ENCODE data around the gene KCNK17.
A peak's percentile ranks its signal among the peaks of the same experiment; 100 is the strongest.

The KCNK17 gene, protein sequence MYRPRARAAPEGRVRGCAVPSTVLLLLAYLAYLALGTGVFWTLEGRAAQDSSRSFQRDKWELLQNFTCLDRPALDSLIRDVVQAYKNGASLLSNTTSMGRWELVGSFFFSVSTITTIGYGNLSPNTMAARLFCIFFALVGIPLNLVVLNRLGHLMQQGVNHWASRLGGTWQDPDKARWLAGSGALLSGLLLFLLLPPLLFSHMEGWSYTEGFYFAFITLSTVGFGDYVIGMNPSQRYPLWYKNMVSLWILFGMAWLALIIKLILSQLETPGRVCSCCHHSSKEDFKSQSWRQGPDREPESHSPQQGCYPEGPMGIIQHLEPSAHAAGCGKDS

DNA sequence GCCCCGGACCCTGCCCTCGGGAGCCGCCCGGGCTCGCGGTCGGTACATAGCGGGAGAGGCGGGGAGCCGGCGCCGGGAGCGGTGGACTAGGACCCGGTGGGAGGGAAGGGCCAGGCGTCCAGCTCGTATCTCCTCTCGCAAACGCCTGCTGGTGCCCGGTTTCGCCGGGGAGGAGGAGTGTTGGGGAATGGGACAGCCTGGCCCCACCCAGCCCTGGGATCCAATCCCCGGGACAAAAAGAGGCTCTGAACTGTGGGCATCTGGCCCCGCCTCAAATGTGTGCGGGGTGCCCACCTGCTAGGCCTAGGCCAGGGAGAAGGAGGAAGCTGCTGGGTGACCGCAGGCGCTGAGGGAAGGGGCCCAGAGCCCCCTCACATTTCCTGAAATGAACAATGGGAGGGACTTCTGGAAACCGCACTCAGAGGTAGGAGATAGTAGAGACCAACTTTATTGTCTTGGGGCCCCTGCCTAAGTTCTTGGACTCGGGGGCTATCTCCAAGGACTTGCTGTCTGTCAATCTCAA lies at the start of gene KCNK17:
KCNK17 (minus strand) TSS at position 147 of the 523 bp plus-strand sequence; CDS start at position 48, 99 bp downstream.
- H3K9ac ChIP-seq (ENCODE audit: low read depth, low read length), result peak within 1 kb of the TSS; percentile 83
- no peaks in the 10 kb centered on the region for H3K4me1 ChIP-seq (ENCODE audit: insufficient read depth, low read length)
- H3K9me3 ChIP-seq (ENCODE audit: control insufficient read depth, insufficient read depth, low read length), result no peaks in the 10 kb centered on the region; the same call in 1 of the 2 replicates
- H3K36me3 ChIP-seq (ENCODE audit: insufficient read depth, low read length), result no peaks in the 10 kb centered on the region

DNA sequence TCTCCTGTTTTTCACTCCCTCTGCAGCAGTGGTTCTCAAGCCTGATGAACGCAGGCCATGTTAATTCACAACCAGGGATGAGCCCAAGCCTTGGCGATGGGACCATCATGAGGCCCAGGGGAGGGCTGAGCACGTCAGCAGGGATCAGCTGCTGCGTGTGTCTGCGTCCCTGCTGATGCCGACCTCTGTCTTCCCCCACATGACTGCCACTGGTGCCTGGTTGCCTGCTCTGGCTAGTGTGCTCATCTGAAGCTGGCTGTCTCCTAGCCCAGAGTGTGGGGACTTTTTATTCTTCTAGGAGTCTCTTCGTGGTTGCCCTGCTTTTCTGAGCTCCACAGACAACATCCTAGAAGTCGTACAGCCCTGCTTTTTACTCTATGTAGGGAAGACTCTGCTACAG lies 49.1 kb upstream of the KCNK17 start:
- Histone ChIP-seq H3K36me3 (ENCODE audit: insufficient read depth, low read length) (no peaks in the 10 kb centered on the region), H3K4me1 (ENCODE audit: insufficient read depth, low read length) (peaks cover 10% of the 10 kb centered on the region; the same call in 1 of the 2 replicates), H3K9ac (ENCODE audit: low read depth, low read length) (no peak overlapping the region), H3K9me3 (ENCODE audit: control insufficient read depth, insufficient read depth, low read length) (no peaks in the 10 kb centered on the region)

DNA sequence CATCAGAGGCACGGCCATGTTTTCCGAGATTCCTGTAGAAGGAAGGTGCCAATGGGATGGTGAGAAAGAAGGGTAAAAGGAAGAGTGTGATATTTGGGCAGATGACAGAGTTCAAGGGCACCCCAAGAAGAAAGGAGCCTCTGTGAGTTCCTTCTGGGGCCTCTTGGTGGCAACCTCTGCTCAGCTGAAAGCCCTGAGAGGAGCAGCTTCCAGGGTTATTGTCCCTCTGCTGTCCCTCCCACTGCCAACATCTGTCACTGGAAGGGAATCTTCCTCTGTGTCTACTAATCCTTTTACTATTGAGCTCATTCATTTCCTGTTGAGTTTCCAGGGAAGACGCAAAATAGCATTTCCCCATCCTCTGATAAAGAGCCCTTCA lies 48.3 kb upstream of the KCNK17 start:
- no peaks in the 10 kb centered on the region for H3K9me3 ChIP-seq (ENCODE audit: control insufficient read depth, insufficient read depth, low read length)
- H3K4me1 ChIP-seq (ENCODE audit: insufficient read depth, low read length), result peaks cover 10% of the 10 kb centered on the region; the same call in 1 of the 2 replicates
- H3K36me3 ChIP-seq (ENCODE audit: insufficient read depth, low read length), result no peaks in the 10 kb centered on the region
- no peak overlapping the region for H3K9ac ChIP-seq (ENCODE audit: low read depth, low read length)

DNA sequence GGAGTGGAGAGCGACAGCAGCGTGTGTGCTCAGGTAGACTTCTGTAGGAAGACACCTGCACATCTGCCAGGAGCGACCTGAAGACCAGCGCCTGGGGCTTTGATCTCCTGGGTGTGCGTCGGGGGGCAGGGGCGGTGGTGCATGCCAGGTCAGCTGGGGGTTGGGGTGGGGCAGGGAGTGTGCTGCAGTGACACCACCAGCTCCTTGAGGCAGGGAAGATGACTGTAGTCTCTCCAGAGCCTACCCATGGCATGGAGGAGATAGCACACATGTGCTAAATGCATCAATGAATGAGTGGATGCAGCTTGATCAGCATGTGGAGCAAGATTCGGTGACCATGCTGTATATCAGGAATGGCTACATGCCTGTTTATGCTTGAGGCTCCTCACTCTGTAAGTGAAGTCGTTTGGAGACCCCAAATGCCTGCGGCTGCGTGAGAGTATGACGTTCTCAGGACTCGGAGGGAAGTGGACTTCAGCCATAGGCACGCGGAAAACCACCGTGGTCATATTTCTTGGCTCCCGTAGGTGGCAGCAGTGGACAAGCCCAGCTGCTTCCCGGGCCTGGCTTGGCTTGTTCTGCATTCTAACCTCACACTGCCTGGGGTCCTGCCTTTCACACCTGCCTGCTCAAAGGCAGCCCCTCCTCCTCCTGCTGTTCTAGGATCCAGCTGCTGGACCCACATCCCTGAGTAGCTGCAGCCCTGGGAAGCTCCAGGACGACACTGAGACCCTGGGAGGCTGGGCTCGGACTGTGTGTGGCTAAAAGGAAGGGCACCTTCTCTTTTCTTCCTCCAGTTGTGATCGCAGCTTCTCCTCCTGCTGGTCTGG lies 47.7 kb upstream of the KCNK17 start:
- Histone ChIP-seq H3K36me3 (ENCODE audit: insufficient read depth, low read length) (no peaks in the 10 kb centered on the region), H3K4me1 (ENCODE audit: insufficient read depth, low read length) (peaks cover 10% of the 10 kb centered on the region; the same call in 1 of the 2 replicates), H3K9ac (ENCODE audit: low read depth, low read length) (no peak overlapping the region)

DNA sequence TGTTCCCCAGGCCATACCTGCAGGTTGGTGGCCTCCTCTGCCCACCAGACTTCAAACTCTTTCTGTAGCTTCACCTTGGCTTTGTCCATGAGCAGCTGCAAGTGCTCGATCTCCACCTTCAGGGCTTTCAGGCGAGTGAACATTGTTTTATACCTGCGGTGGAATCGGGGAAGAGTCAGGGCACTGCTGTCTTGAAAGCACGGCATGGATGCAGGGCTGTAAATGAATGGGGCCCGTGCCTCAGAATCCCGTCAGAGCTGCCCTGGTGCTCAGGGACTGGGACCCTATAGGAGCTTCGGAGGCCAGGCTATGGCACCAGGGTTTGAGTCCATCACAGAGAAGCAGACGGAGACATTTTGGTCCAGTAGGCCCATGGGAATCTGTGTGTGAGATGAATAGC lies 46.2 kb upstream of the KCNK17 start:
- H3K4me1 ChIP-seq (ENCODE audit: insufficient read depth, low read length), result peaks cover 5% of the 10 kb centered on the region; the same call in 1 of the 2 replicates
- H3K36me3 ChIP-seq (ENCODE audit: insufficient read depth, low read length), result no peaks in the 10 kb centered on the region
- H3K9me3 ChIP-seq (ENCODE audit: control insufficient read depth, insufficient read depth, low read length), result no peaks in the 10 kb centered on the region
- H3K9ac ChIP-seq (ENCODE audit: low read depth, low read length), result no peak overlapping the region

More for the DNA sequence above, 47.7 kb upstream of the KCNK17 start:
- no peaks in the 10 kb centered on the region for H3K9me3 ChIP-seq (ENCODE audit: control insufficient read depth, insufficient read depth, low read length)

DNA sequence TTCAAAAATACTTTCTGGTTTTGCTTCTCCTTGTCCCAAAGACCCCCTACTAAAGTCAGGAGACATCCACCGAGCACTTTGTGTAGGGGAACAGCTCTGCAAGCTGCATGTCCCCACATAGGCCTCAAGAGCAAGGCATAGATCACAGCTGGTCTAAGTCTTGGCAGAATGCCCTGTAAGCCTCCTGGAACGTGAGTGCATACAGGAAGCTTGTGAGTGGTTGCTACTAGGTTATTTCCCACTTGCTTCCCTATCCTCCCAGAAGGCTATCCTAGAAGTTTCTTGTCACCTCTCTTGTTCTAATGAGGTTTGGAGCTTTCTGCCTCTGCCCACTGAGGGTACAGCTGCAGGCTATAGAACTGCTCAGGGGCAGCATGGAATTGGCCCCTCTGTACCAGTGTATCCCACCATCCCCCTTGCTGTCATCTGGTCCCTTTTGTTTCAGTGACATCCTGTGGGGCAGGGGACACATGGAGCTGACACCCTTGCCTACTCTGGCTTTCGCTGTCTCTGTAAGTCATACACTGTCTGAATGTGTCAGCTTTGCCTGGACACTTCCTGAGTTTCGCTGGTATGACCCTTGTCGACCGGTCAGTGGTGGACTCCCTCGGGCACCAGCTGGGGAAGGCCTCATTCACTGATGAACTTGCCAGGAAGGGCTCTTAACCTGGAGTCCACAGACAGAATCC lies 43.9 kb upstream of the KCNK17 start:
- Histone ChIP-seq H3K4me1 (ENCODE audit: insufficient read depth, low read length) (peaks cover 5% of the 10 kb centered on the region; the same call in 1 of the 2 replicates), H3K36me3 (ENCODE audit: insufficient read depth, low read length) (no peaks in the 10 kb centered on the region), H3K9ac (ENCODE audit: low read depth, low read length) (no peak overlapping the region), H3K9me3 (ENCODE audit: control insufficient read depth, insufficient read depth, low read length) (no peaks in the 10 kb centered on the region)

DNA sequence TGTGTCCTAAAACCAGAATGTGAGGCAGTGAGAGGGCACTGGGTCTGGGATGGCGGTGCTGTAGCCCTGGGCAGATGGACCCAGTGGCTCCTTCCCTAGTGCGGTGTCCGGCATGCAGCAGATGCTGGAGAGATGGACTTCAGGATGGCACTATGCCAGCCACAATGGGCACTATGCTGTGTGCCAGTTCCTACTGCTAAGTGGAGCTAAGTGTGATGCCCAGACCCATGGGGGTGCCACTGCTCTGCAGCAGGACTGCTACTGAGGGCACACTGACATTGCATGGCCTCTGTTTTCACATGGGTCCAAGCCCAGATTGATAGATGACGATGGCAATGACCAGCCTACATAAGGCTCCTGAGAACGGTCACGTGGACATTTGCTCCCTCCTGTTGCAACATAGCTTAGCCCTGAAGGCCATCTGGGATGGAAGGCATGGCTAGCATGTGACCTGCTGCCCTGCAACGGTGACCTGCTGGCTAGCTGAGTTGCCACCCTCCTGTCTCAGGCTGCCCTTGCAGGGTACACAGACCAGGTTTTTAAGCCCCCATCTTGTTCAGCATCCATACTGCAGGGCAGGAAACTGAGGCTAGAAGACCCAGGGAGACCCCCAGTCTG lies 39.6 kb upstream of the KCNK17 start:
- no peak overlapping the region for H3K9ac ChIP-seq (ENCODE audit: low read depth, low read length)
- H3K9me3 ChIP-seq (ENCODE audit: control insufficient read depth, insufficient read depth, low read length), result no peaks in the 10 kb centered on the region
- no peaks in the 10 kb centered on the region; the same call in 1 of the 2 replicates for H3K4me1 ChIP-seq (ENCODE audit: insufficient read depth, low read length)
- no peaks in the 10 kb centered on the region for H3K36me3 ChIP-seq (ENCODE audit: insufficient read depth, low read length)

DNA sequence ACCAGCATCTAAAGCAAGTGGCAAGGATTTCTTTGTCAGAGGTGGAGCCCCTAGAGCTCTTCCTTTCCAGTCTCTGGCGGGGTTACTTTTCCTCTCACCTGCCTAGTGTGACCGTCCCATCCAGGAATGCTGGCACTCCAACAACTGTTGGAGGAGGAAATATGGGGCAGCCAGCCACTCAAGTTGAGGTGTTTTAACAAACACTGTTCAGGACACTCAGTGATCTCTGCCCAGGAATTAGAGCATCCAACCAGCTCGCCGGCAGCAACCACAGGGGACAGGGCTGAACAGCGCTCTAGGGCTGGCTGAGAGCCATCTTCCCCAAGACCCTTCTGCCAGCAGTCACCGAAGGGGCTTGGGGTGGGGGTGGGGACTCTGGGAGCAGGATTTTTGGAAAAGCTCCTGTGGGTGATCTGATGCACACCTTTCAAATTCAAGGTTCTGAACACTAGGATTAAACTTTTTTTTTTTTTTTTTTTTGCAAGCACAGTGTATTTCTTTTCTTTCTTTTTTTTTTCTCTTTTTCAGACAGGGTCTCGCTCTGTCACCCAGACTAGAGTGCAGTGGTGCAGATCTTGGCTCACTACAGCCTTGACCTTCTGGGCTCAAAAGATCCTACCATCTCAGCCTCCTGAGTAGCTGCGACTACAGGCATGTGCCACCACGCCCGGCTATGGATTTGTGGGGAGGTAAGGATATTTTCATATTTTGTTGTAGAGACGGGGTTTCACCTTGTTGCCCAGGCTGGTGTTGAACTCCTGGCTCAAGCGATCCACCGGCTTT lies 36.7 kb upstream of the KCNK17 start:
- Histone ChIP-seq H3K9ac (ENCODE audit: low read depth, low read length) (no peak overlapping the region), H3K36me3 (ENCODE audit: insufficient read depth, low read length) (no peaks in the 10 kb centered on the region), H3K4me1 (ENCODE audit: insufficient read depth, low read length) (no peaks in the 10 kb centered on the region), H3K9me3 (ENCODE audit: control insufficient read depth, insufficient read depth, low read length) (no peaks in the 10 kb centered on the region)

DNA sequence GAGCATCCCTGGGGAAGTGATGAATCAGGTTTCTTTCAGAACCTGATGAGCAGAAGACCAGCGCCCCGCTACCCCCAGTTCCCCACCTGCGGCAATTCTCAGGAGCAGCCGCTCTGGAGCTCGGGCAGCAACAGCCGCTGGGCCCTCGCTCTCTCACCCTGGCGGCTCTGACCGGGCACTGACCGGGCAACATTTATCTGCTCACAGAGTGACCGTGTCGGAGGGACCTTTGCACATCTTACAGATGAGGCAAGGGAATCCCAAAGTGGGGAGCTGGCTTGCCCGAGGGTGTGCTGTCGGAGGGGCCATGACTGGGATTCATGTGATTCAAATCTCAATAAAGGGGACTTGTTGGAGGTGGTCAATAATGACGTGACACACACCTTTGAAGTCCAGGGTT lies 34.5 kb upstream of the KCNK17 start:
- H3K9ac ChIP-seq (ENCODE audit: low read depth, low read length), result no peak overlapping the region
- no peaks in the 10 kb centered on the region for H3K36me3 ChIP-seq (ENCODE audit: insufficient read depth, low read length)
- H3K4me1 ChIP-seq (ENCODE audit: insufficient read depth, low read length), result no peaks in the 10 kb centered on the region
- no peaks in the 10 kb centered on the region for H3K9me3 ChIP-seq (ENCODE audit: control insufficient read depth, insufficient read depth, low read length)

DNA sequence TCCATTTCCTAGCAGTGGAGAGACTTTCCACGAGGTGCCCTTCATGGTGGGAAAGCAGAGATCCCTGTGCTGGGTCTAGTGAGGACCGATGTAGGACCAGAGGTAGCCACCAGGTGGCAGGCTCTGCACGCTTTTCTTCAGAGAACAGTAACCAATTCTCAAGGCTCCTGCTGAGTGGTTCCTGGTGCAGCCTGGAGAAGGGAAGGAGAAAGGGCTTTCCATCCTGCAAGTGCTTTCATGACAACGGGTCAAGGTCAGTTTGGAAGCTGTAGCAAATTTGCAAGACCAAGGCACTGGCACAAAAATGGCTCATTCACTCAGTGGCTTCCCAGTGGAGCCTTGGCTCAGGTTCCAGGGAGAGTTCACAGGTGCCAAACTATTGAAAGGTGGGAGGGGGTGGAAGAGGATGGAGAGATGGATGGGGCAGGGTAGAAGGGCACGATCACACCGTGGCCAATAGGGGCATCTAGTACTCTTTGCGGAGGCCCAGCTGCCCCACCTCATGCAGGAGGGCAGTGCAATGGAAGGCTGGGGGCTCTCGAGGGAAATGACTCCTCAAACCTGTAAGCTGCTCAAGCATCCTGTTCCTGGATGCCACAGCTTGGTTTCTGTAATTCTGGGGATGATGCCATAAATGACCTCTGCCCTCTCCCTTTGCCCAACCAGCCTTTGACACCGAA lies 33.8 kb upstream of the KCNK17 start:
- Histone ChIP-seq H3K9ac (ENCODE audit: low read depth, low read length) (no peak overlapping the region), H3K9me3 (ENCODE audit: control insufficient read depth, insufficient read depth, low read length) (no peaks in the 10 kb centered on the region)

DNA sequence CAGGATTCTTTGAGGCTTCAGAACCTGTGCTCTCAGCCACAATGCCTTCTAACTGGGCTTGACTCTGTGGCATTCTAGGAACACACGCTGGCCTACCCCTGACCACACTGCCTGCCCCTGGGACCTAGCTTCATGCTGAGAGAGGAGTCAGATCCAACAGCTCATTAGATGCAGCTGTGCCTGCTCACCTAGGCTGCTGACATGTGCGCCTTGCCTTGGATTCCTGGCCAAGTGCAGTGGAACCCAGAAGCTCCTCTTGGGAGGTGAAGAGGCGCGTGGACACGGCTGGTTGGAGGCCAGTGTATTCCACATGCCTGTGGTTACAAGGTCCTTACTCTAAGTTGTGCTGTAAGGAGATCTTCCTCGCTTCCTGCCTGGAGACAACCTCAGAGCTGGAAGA lies 33.0 kb upstream of the KCNK17 start:
- H3K4me1 ChIP-seq (ENCODE audit: insufficient read depth, low read length), result 0 out of 2 replicates have a peak, but pooled peaks cover 2% of the 10 kb centered on the region

More for the DNA sequence above, 33.8 kb upstream of the KCNK17 start:
- 0 out of 2 replicates have a peak, but pooled peaks cover 2% of the 10 kb centered on the region for H3K4me1 ChIP-seq (ENCODE audit: insufficient read depth, low read length)
- H3K36me3 ChIP-seq (ENCODE audit: insufficient read depth, low read length), result no peaks in the 10 kb centered on the region

DNA sequence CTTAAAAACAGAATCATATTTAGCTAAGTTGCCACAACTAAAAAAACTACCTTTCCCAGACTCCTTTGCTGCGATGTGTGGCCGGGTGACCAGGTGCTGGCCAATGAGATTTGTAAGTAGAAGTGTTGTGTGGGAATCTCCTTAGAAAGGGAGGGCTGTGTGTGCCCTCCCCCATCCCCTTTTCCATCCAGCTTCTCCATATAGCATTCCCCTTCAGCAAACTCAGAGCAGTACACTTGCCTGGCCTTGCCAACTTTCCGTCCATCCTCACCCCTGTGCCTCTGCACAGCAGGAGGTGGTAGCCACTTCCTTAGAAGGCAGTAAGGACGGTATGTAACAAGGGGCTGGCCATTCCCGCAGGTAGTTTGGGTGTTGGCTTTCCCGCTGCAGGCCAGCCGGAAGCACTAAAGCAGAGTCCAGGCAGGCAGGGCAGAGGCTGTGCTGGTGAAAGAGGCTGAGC lies 30.6 kb upstream of the KCNK17 start:
- H3K9me3 ChIP-seq (ENCODE audit: control insufficient read depth, insufficient read depth, low read length), result no peaks in the 10 kb centered on the region
- H3K36me3 ChIP-seq (ENCODE audit: insufficient read depth, low read length), result no peaks in the 10 kb centered on the region
- H3K9ac ChIP-seq (ENCODE audit: low read depth, low read length), result no peak overlapping the region
- peaks cover 2% of the 10 kb centered on the region; the same call in 1 of the 2 replicates for H3K4me1 ChIP-seq (ENCODE audit: insufficient read depth, low read length)

More for the DNA sequence above, 33.0 kb upstream of the KCNK17 start:
- H3K36me3 ChIP-seq (ENCODE audit: insufficient read depth, low read length), result no peaks in the 10 kb centered on the region
- H3K9me3 ChIP-seq (ENCODE audit: control insufficient read depth, insufficient read depth, low read length), result no peaks in the 10 kb centered on the region
- H3K9ac ChIP-seq (ENCODE audit: low read depth, low read length), result no peak overlapping the region
